ENCODE measurements around the gene MAN1A1. TPM values are rescaled to one million over a fixed set of nuclear protein-coding genes. Genes with fewer than 3 reads are reported as not detected.

Gene MAN1A1
- total and polyA plus RNA-seq, 2 of the 8 experiments (the other 6 are each of a cell fraction or from before 2014, with no cell fraction given): 1.8 to 5.4 TPM

GRCh38 chr6:119290306-119290705, 59.3 kb downstream of the MAN1A1 start:
- DNase-seq (ENCODE audit: low read depth in 1 of 2, low spot score in 2 of 2) (no peak), FAIRE-seq (no peak)
- 97% methylated on average over 2 of the region's 2 CpGs; no CpG with 5 or more reads in 1 of the 2 experiments for WGBS, 2 experiments (ENCODE audit: extremely low coverage in 1 of 2, insufficient coverage in 1 of 2, insufficient read length in 1 of 2, insufficient replicate concordance in 2 of 2, low coverage in 1 of 2, low lambda C conversion rate in 2 of 2, missing lambda C conversion rate in 1 of 2)
- Histone ChIP-seq H3K56ac (replicated peaks; ENCODE audit: insufficient read length, low read depth, low read length) (no peak overlapping the region), H2AFZ (ENCODE audit: low read length) (no peak overlapping the region), H4K20me1 (replicated peaks in 1 of 2; ENCODE audit: control insufficient read depth in 1 of 2, insufficient read depth in 2 of 2, low read length in 2 of 2) (no peaks in the 10 kb centered on the region), H4K5ac (ENCODE audit: insufficient read length, low read depth, low read length) (no peak overlapping the region), H3K79me2 (ENCODE audit: control insufficient read depth in 1 of 2, insufficient read depth in 2 of 2, low read length in 2 of 2) (no peaks in the 10 kb centered on the region), H3K23me2 (ENCODE audit: low read depth, low read length) (no peaks in the 10 kb centered on the region), H3K4me2 (ENCODE audit: insufficient read depth in 1 of 2, low read depth in 2 of 2, low read length in 2 of 2) (no peak overlapping the region), H2BK12ac (ENCODE audit: low read depth, low read length) (no peak overlapping the region), H4K8ac (ENCODE audit: extremely low read depth, insufficient read depth, low read length) (no peak overlapping the region), H3K27ac (ENCODE audit: low read depth, low read length) (no peak overlapping the region), H2BK15ac (ENCODE audit: low read length) (no peak overlapping the region), H3K14ac (ENCODE audit: insufficient read length) (no peak overlapping the region), H3K4ac (replicated peaks; ENCODE audit: insufficient read length, low read depth, low read length) (no peak overlapping the region), H3K23ac (ENCODE audit: insufficient read length) (no peak overlapping the region), H2BK120ac (replicated peaks; ENCODE audit: low read depth, low read length) (no peak overlapping the region), H3K4me3 (ENCODE audit: extremely low read depth in 1 of 4, insufficient read depth in 2 of 4, low read depth in 3 of 4, low read length in 4 of 4) (no peak overlapping the region), H2BK5ac (ENCODE audit: low read depth, low read length) (no peak overlapping the region), H3K79me1 (ENCODE audit: low read depth, low read length) (no peaks in the 10 kb centered on the region), H3K36me3 (ENCODE audit: control insufficient read depth in 2 of 4, insufficient read depth in 4 of 4, low read length in 3 of 4) (no peaks in the 10 kb centered on the region), H3K9ac (replicated peaks in 1 of 4; ENCODE audit: extremely low read depth in 1 of 4, low read depth in 3 of 4, low read length in 3 of 4) (no peak overlapping the region), H3K4me1 (replicated peaks in 1 of 4; ENCODE audit: control insufficient read depth in 3 of 4, insufficient read depth in 4 of 4, low read length in 3 of 4) (no peaks in the 10 kb centered on the region; a peak in 2 of 7 replicates), H2AK5ac (ENCODE audit: low read depth, low read length) (no peak overlapping the region), H3K27me3 (replicated peaks in 1 of 4; ENCODE audit: control insufficient read depth in 3 of 4, extremely low read depth in 1 of 4, insufficient read depth in 3 of 4, low read length in 3 of 4) (no peaks in the 10 kb centered on the region), H3K9me3 (ENCODE audit: insufficient read depth in 2 of 2, low read depth in 1 of 2, low read length in 1 of 2) (no peaks in the 10 kb centered on the region), H3K18ac (ENCODE audit: extremely low read depth, low read length) (no peak overlapping the region), H2BK20ac (ENCODE audit: low read length) (no peak overlapping the region), H4K91ac (replicated peaks; ENCODE audit: insufficient read length, low read length) (no peak overlapping the region)
- POLR2A ChIA-PET (ENCODE audit: partially characterized antibody): no interaction called here
- CTCF ChIA-PET (ENCODE audit: partially characterized antibody): interaction anchor here (0.8 to 1.2 kb wide), 2 partner anchors 11 to 26 kb away, joined by 3 to 4 read pairs; no protein-coding TSS in a partner anchor
- TF ChIP-seq BCL11A (IDR thresholded peaks at IDR 0.05; ENCODE audit: low read depth in 2 of 2, low read length in 2 of 2) (no peak), EZH2 (IDR thresholded peaks at IDR 0.05; ENCODE audit: low read depth, low read length, severe bottlenecking) (no peak)
